SK-N-MC (cell line): ENCODE data around the gene KLHL14.

Experiments
- EZH2 ChIP-seq: fragments of 200-600 bp; sonication (generic); IDR thresholded peaks from one replicate; pipeline ENCODE4 v1.6.1; 2017; ENCODE audit warnings: antibody characterized with exemption
- POLR2AphosphoS5 ChIP-seq: IDR thresholded peaks from 2 replicates; pipeline ENCODE4 v1.6.1; 2012; ENCODE audit warnings: mild to moderate bottlenecking, low read depth, low read length, borderline replicate concordance

DNA sequence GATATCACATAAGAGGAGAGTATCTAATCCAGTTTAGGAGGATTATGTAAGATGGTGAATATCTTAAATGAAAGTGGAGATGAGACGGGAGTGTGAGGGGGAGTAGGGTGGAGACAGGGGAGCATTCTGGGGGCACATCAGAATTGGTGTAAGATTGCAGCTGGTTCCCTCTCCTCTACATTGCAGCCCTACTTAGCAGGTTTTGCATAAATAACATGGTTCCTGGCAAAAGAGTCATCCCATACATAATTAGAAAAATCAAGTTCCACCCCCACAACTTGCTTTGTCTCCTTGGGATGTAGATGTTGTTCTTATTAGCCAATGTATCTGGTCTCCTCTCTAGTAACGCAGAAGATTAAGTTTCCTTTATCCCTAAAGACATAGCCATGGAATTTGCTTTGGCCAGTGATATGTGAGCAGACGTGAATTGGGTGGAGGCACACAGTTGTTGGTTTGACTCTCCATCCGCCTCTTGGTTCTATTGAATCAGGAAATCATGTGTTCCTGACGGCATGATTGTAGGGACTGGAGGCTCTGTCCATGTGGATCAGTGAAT, 137.9 kb downstream of the KLHL14 start:
- TF ChIP-seq EZH2 = no peak
- TF ChIP-seq POLR2AphosphoS5 = no peak
